ENCODE data around the gene FMC1. TPM values are rescaled to one million over a fixed set of nuclear protein-coding genes. Genes with fewer than 3 reads are reported as not detected.
"Not testable (repeated sequence)": the region's sequence is repeated elsewhere in the genome, so short reads cannot be mapped to it uniquely, and the experiment has no call there.

The FMC1 gene
- polyA plus RNA-seq, 1 donor (not counting 4 experiments of a cell fraction or from before 2014, with no cell fraction given): 7.8 TPM

DNA sequence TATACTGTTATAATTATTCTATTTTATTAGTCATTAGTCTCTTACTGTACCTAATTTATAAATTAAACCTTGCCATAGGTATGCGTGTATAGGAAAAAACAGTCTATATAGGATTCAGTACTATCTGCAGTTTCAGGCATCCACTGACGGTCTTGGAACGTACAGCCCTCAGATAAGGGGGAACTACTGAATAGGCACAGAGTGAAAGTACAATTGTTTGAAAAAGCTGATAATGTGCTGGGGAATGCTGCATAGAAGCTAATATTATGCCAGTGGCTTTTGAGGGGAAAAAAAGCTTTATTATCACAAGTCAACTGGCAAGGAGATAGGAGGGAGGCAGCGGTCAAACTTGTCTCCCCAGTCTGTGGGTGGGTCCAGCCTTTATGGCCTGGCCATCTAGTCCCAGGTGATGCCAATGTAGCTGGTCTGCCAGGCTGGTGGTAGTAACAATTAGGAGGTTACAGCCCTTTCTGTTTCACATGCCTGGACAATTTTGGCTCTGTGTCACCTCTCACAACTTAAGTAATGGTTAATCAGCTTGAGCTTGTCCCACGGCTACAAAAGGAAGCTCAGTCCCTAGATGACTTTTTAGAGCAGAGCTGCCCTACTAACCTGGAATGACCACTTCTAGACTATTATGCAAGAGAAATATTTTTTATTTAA is 8.3 kb upstream of the FMC1 start:
- DNase-seq (ENCODE audit: low read depth, low spot score): no peak
- Histone ChIP-seq H3K36me3 (ENCODE audit: control insufficient read depth in 2 of 2, extremely low read depth in 1 of 2, insufficient read depth in 2 of 2, low read length in 2 of 2) (no peaks in the 10 kb centered on the region), H3K4me3 (ENCODE audit: control insufficient read depth in 2 of 3, extremely low read depth in 1 of 3, insufficient read depth in 2 of 3, low read depth in 1 of 3, low read length in 3 of 3) (no peak overlapping the region), H3K9ac (ENCODE audit: control insufficient read depth, extremely low read depth, insufficient read depth, low read length) (no peak overlapping the region), H3K4me1 (ENCODE audit: control insufficient read depth, extremely low read depth, insufficient read depth, low read length) (no peaks in the 10 kb centered on the region), H4K20me1 (ENCODE audit: control insufficient read depth, extremely low read depth, insufficient read depth, low read length) (no peaks in the 10 kb centered on the region), H3K27me3 (ENCODE audit: control insufficient read depth, extremely low read depth, insufficient read depth, low read length) (no peaks in the 10 kb centered on the region), H2AFZ (ENCODE audit: control insufficient read depth, low read length) (no peak overlapping the region), H3K9me3 (ENCODE audit: control insufficient read depth, low read depth, low read length) (no peaks in the 10 kb centered on the region), H3K4me2 (ENCODE audit: control insufficient read depth, extremely low read depth, insufficient read depth, low read depth, low read length) (no peak overlapping the region), H3K27ac (ENCODE audit: control insufficient read depth, insufficient read depth, low read length) (no peak overlapping the region), H3K9me1 (ENCODE audit: control insufficient read depth, extremely low read depth, insufficient read depth, low read length) (no peaks in the 10 kb centered on the region), H3K79me2 (ENCODE audit: control insufficient read depth, insufficient read depth, low read length) (no peaks in the 10 kb centered on the region)
- TF ChIP-seq EZH2 (IDR thresholded peaks at IDR 0.05; ENCODE audit: low read length): no peak
- TF ChIP-seq, protein P1, sequence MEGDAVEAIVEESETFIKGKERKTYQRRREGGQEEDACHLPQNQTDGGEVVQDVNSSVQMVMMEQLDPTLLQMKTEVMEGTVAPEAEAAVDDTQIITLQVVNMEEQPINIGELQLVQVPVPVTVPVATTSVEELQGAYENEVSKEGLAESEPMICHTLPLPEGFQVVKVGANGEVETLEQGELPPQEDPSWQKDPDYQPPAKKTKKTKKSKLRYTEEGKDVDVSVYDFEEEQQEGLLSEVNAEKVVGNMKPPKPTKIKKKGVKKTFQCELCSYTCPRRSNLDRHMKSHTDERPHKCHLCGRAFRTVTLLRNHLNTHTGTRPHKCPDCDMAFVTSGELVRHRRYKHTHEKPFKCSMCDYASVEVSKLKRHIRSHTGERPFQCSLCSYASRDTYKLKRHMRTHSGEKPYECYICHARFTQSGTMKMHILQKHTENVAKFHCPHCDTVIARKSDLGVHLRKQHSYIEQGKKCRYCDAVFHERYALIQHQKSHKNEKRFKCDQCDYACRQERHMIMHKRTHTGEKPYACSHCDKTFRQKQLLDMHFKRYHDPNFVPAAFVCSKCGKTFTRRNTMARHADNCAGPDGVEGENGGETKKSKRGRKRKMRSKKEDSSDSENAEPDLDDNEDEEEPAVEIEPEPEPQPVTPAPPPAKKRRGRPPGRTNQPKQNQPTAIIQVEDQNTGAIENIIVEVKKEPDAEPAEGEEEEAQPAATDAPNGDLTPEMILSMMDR (optimal IDR thresholded peaks at IDR 0.05 in 1 of 3, IDR thresholded peaks at IDR 0.05 in 1 of 3, conservative IDR thresholded peaks at IDR 0.05 in 1 of 3; ENCODE audit: extremely low read depth in 1 of 3, insufficient read depth in 2 of 3, low read length in 3 of 3): no peak
- no peak for FAIRE-seq
- dilution Hi-C loops (cut with MboI; ENCODE audit: extremely low pct_ligation_motif_present, low sequenced_read_pairs): no loop called here

DNA sequence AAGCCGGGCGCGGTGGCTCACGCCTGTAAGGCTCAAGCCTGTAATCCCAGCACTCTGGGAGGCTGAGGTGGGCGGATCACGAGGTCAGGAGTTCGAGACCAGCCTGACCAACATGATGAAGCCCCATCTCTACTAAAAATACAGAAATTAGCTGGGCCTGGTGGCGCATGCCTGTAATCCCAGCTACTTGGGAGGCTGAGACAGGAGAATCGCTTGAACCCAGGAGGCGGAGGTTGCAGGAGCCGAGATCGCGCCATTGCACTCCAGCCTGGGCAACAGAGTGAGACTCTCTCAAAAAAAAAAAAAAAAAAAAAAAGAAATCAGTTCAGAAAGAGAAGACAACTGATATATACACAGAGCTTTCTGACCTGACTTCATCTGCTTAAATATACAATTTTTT is 7.7 kb upstream of the FMC1 start:
- H3K4me1 ChIP-seq (ENCODE audit: control insufficient read depth, extremely low read depth, insufficient read depth, low read length); DNase-seq (ENCODE audit: low read depth, low spot score); H3K9ac ChIP-seq (ENCODE audit: control insufficient read depth, extremely low read depth, insufficient read depth, low read length); H3K36me3 ChIP-seq (ENCODE audit: control insufficient read depth in 2 of 2, extremely low read depth in 1 of 2, insufficient read depth in 2 of 2, low read length in 2 of 2); H2AFZ ChIP-seq (ENCODE audit: control insufficient read depth, low read length); H3K27ac ChIP-seq (ENCODE audit: control insufficient read depth, insufficient read depth, low read length); H3K9me3 ChIP-seq (ENCODE audit: control insufficient read depth, low read depth, low read length); H3K4me3 ChIP-seq (ENCODE audit: control insufficient read depth in 2 of 3, extremely low read depth in 1 of 3, insufficient read depth in 2 of 3, low read depth in 1 of 3, low read length in 3 of 3); H3K9me1 ChIP-seq (ENCODE audit: control insufficient read depth, extremely low read depth, insufficient read depth, low read length); H3K27me3 ChIP-seq (ENCODE audit: control insufficient read depth, extremely low read depth, insufficient read depth, low read length); H3K4me2 ChIP-seq (ENCODE audit: control insufficient read depth, extremely low read depth, insufficient read depth, low read depth, low read length); FAIRE-seq; H4K20me1 ChIP-seq (ENCODE audit: control insufficient read depth, extremely low read depth, insufficient read depth, low read length); dilution Hi-C loops (cut with MboI; ENCODE audit: extremely low pct_ligation_motif_present, low sequenced_read_pairs); H3K79me2 ChIP-seq (ENCODE audit: control insufficient read depth, insufficient read depth, low read length): not testable (repeated sequence)

All from keratinocyte (primary cell).